ENCODE data around the gene KCTD14. TPM values are rescaled to one million over a fixed set of nuclear protein-coding genes. Genes with fewer than 3 reads are reported as not detected.

Gene KCTD14
- total RNA-seq, 2 donors from 2014 or later: 0.81 to 5.6 TPM

GRCh38 chr11:77981346-77981947 lies 41.6 kb downstream of the KCTD14 start:
- H3K27ac ChIP-seq: no peak overlapping the region
- H3K36me3 ChIP-seq: peaks cover 21% of the 10 kb centered on the region
- no peaks in the 10 kb centered on the region for H3K9me3 ChIP-seq
- DNase-seq (ENCODE audit: low spot score): no peak
- H3K4me1 ChIP-seq (ENCODE audit: control insufficient read depth in 1 of 2, low read depth in 2 of 2): no peaks in the 10 kb centered on the region
- no peak for TF ChIP-seq CTCF (IDR thresholded peaks at IDR 0.05)
- no peak overlapping the region for H3K4me3 ChIP-seq
- ATAC-seq (ENCODE audit: insufficient number of reproducible peaks, low FRiP score, low read depth): no peak
- no peaks in the 10 kb centered on the region for H3K27me3 ChIP-seq (replicated peaks; ENCODE audit: insufficient read depth)

GRCh38 chr11:77968337-77968736 lies 54.7 kb downstream of the KCTD14 start:
- DNase-seq (ENCODE audit: low spot score) (no peak), ATAC-seq (ENCODE audit: insufficient number of reproducible peaks, low FRiP score, low read depth) (no peak)
- Histone ChIP-seq H3K4me3 (no peak overlapping the region), H3K4me1 (ENCODE audit: control insufficient read depth in 1 of 2, low read depth in 2 of 2) (no peaks in the 10 kb centered on the region), H3K27me3 (replicated peaks; ENCODE audit: insufficient read depth) (no peaks in the 10 kb centered on the region), H3K36me3 (peaks cover 3% of the 10 kb centered on the region), H3K9me3 (no peaks in the 10 kb centered on the region), H3K27ac (no peak overlapping the region)
- no peak for TF ChIP-seq CTCF (IDR thresholded peaks at IDR 0.05)

- Histone ChIP-seq H3K27ac (no peak overlapping the region), H3K4me1 (ENCODE audit: control insufficient read depth in 1 of 2, low read depth in 2 of 2) (no peaks in the 10 kb centered on the region), H3K27me3 (replicated peaks; ENCODE audit: insufficient read depth) (no peaks in the 10 kb centered on the region), H3K4me3 (no peak overlapping the region), H3K36me3 (peaks cover 3% of the 10 kb centered on the region), H3K9me3 (no peaks in the 10 kb centered on the region)
- no peak for ATAC-seq (ENCODE audit: insufficient number of reproducible peaks, low FRiP score, low read depth)
- TF ChIP-seq CTCF (IDR thresholded peaks at IDR 0.05): no peak
- no peak for DNase-seq (ENCODE audit: low spot score)
Observed at GRCh38 chr11:77967753-77968152, 55.3 kb downstream of the KCTD14 start.

- Histone ChIP-seq H3K4me1 (ENCODE audit: control insufficient read depth in 1 of 2, low read depth in 2 of 2) (no peaks in the 10 kb centered on the region), H3K27me3 (replicated peaks; ENCODE audit: insufficient read depth) (no peaks in the 10 kb centered on the region), H3K9me3 (no peaks in the 10 kb centered on the region), H3K4me3 (no peak overlapping the region), H3K36me3 (peaks cover 3% of the 10 kb centered on the region), H3K27ac (no peak overlapping the region)
- ATAC-seq (ENCODE audit: insufficient number of reproducible peaks, low FRiP score, low read depth) (no peak), DNase-seq (ENCODE audit: low spot score) (no peak)
- no peak for TF ChIP-seq CTCF (IDR thresholded peaks at IDR 0.05)
Observed at GRCh38 chr11:77967121-77967520, 56.0 kb downstream of the KCTD14 start.

- Histone ChIP-seq H3K27ac (no peak overlapping the region), H3K36me3 (peaks cover 3% of the 10 kb centered on the region), H3K4me1 (ENCODE audit: control insufficient read depth in 1 of 2, low read depth in 2 of 2) (no peaks in the 10 kb centered on the region), H3K4me3 (no peak overlapping the region), H3K27me3 (replicated peaks; ENCODE audit: insufficient read depth) (no peaks in the 10 kb centered on the region), H3K9me3 (no peaks in the 10 kb centered on the region)
- DNase-seq (ENCODE audit: low spot score) (no peak), ATAC-seq (ENCODE audit: insufficient number of reproducible peaks, low FRiP score, low read depth) (no peak)
- no peak for TF ChIP-seq CTCF (IDR thresholded peaks at IDR 0.05)
Observed at GRCh38 chr11:77966338-77966737, 56.7 kb downstream of the KCTD14 start.

Other genes with a start within 250 kb of the KCTD14 start
- 100 to 1,000 TPM in 1 of 2 donors, 10 to 100 TPM in 1; 86.6 to 107 TPM for gene RSF1, start 202.6 kb downstream of the KCTD14 start, total RNA-seq
- 10 to 100 TPM; 38.9 to 41.3 TPM for gene AAMDC, start 202.1 kb downstream of the KCTD14 start, total RNA-seq
- gene INTS4, start 28.6 kb downstream of the KCTD14 start, total RNA-seq: 10 to 100 TPM; 23.4 to 31.1 TPM
- under 1 TPM in 1 of 2 donors, not detected in 1; 0.56 TPM for gene THRSP, start 40.6 kb upstream of the KCTD14 start, total RNA-seq
- 10 to 100 TPM; 42.4 to 62.0 TPM for gene NDUFC2, start 56.6 kb upstream of the KCTD14 start, total RNA-seq
- 10 to 100 TPM; 19.5 to 26.3 TPM for gene ALG8, start 116.3 kb upstream of the KCTD14 start, total RNA-seq
- gene KCTD21, start 165.3 kb upstream of the KCTD14 start, total RNA-seq: 10 to 100 TPM in 1 of 2 donors, 1 to 10 TPM in 1; 9.1 to 13.7 TPM
- gene USP35, start 165.6 kb upstream of the KCTD14 start, total RNA-seq: 10 to 100 TPM; 38.8 to 44.1 TPM